ENCODE data around the gene YBX2.

DNA sequence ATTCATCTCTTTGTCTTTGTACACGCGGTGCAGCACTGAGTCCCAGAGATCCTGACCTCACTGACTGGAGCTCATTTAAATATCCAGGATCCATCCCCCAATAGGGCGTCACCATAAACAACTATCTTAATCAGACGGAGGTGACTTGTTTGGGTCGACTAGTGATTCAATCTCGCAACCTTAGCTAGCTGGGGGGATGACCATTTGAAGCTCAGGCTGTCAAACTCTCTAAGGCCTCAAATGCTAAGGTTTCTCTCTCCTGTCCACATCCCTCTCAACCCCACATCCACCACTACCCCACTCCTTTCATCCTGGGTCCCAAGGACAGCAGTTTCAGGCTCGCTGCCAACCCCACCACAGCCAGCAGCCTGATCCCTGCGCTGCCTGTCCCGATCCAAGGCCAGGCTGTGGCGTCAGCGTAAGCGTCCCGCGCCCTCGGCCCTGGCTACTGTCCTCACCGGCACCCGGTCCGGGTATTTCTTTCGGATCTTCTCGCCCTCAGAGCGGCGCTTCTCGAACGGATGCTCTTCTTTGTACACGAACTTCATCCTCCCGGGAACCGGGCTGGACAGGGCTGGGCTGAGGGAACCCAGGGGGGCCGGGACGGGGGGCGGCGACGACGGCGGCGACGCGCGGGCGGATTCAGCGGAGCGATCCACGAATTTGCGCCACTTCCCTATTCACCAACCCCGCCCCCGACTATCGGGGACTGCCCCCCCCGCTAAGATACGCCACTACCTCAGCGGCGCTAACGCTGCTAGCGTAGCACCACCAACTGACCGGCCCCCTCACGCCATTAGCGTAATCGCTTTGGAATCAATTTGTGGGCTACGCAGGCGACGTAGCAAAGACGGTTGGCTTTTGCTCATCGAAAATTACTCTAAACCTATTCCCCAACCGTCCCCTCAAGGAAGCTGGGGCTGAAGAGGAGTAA lies 52.4 kb downstream of the YBX2 start, which contains the start of gene GABARAP:
- TF ChIP-seq EZH2 (IDR thresholded peaks at IDR 0.05; ENCODE audit: insufficient read depth, poor library complexity, severe bottlenecking) (no peak), EZH2phosphoT487 (IDR thresholded peaks at IDR 0.05; ENCODE audit: insufficient read depth, low read depth) (no peak)
